ENCODE data around the gene UNK.

- TF ChIP-seq EP300 (IDR thresholded peaks at IDR 0.05; ENCODE audit: borderline replicate concordance): no peak
- no peak for TF ChIP-seq CEBPB (IDR thresholded peaks at IDR 0.05)
- no peak for TF ChIP-seq USF1 (IDR thresholded peaks at IDR 0.05)
- no peak for TF ChIP-seq REST (IDR thresholded peaks at IDR 0.05; ENCODE audit: low read depth)
- no peak for TF ChIP-seq TAF1 (IDR thresholded peaks at IDR 0.05; ENCODE audit: low read depth)
- TF ChIP-seq, protein P1, sequence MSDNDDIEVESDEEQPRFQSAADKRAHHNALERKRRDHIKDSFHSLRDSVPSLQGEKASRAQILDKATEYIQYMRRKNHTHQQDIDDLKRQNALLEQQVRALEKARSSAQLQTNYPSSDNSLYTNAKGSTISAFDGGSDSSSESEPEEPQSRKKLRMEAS (IDR thresholded peaks at IDR 0.05): no peak
- TF ChIP-seq FOXM1 (IDR thresholded peaks at IDR 0.05; ENCODE audit: borderline replicate concordance, low read depth): no peak
- TF ChIP-seq EGR1 (IDR thresholded peaks at IDR 0.05): no peak
- no peak for TF ChIP-seq TCF12 (IDR thresholded peaks at IDR 0.05; ENCODE audit: low read depth)
- no peak for TF ChIP-seq NFIC (IDR thresholded peaks at IDR 0.05)
- TF ChIP-seq YY1 (IDR thresholded peaks at IDR 0.05; ENCODE audit: low read depth): no peak
- TF ChIP-seq RAD21 (IDR thresholded peaks at IDR 0.05; ENCODE audit: low read depth): no peak
- no peak for TF ChIP-seq ZBTB7A (IDR thresholded peaks at IDR 0.05; ENCODE audit: low read depth)
These were observed 35.1 kb downstream of the UNK start for GRCh38 chr17:75819678-75820077.
